Left ventricle myocardium inferior (tissue), 1 donor: ENCODE measurements around the gene REEP3. TPM values are rescaled to one million over a fixed set of nuclear protein-coding genes. Genes with fewer than 3 reads are reported as not detected.

Experiments
- DNase-seq: peaks from one replicate; pipeline ENCODE4 v3.0.0-alpha.2; 2020
- H3K27ac ChIP-seq: fragments of 200-600 bp; replicated peaks from 2 replicates; pipeline ENCODE4 v1.8.0; 2021
- H3K27me3 ChIP-seq: fragments of 200-600 bp; 2 replicates; pipeline ENCODE4 v1.8.0; 2021; ENCODE audit warnings: low read depth
- H3K36me3 ChIP-seq: fragments of 200-600 bp; 2 replicates; pipeline ENCODE4 v1.8.0; 2021
- H3K4me1 ChIP-seq: fragments of 200-600 bp; 2 replicates; pipeline ENCODE4 v1.8.0; 2021
- H3K4me3 ChIP-seq: fragments of 200-600 bp; 2 replicates; pipeline ENCODE4 v1.8.0; 2021; ENCODE audit warnings: mild to moderate bottlenecking, moderate library complexity
- H3K9me3 ChIP-seq: fragments of 200-600 bp; replicated peaks from 2 replicates; pipeline ENCODE4 v1.8.0; 2021
- CTCF ChIP-seq: fragments of 200-600 bp; IDR thresholded peaks from 2 replicates; pipeline ENCODE4 v1.8.0; 2021; ENCODE audit warnings: antibody characterized with exemption, mild to moderate bottlenecking, borderline replicate concordance
- intact Hi-C: fragments of 100-400 bp; cut with micrococcal nuclease; formaldehyde crosslinking; loops from one replicate; pipeline ENCODE4 v1.11.0; 2022
- total RNA-seq: library from RNA; stranded (reverse); fragmentation: NEBNext Ultra II Directional; extraction: Animal tissue kit (Norgen Biotek cat#: 25700); gene quantifications from one replicate; pipeline ENCODE4 v1.2.1, GENCODE V29; 2021
- donor health status: DM: no; HTN: yes; CAD: no; lungs with severe emphysema.

REEP3 gene
- total RNA-seq, 1 donor from 2014 or later = 18.2 TPM

DNA sequence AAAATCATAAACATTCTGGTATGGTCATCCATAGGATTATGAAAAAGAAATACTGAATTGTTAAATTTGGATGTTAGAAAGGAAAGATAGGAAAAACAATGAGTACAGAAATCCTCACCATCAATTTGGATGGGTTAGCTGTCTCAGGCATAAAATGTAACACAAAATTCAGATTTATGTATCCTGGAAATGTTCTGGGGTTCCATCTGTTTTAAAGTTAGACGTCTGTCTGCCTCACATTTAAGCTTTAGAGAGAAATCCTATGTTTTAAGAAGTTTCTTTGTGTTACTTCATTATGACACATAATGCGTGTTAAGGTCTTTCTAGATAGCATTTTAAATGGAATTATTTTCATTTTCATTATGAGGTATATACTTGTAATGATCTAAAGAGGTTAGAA, 103.5 kb downstream of the REEP3 start:
- Histone ChIP-seq H3K9me3 (no peaks in the 10 kb centered on the region), H3K4me1 (peaks cover 31% of the 10 kb centered on the region), H3K4me3 (no peak overlapping the region), H3K36me3 (peaks cover 27% of the 10 kb centered on the region), H3K27ac (no peak overlapping the region), H3K27me3 (no peaks in the 10 kb centered on the region)
- intact Hi-C loops = loop anchor here (10.0 kb wide), 2 partner anchors 100 to 410 kb away; partner anchors contain the start of gene REEP3
- no peak for TF ChIP-seq CTCF
- no peak for DNase-seq

DNA sequence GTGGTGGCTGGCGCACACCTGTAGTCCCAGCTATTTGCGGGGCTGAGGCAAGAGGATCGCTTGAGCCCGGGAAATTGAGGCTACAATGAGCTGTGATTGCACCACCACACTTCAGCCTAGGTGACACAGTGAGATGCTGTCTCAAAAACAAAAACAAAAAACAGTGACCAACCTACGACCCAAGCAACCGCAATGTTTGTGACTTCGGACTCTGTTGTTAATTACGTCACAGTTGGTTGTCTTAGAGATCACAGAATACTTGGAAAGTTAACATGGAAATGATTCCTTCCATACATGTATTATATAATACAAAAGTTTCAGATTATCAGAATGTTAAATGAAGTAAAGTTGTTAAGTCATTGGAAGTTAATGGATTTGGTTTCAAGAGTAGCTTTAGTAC, 106.2 kb downstream of the REEP3 start:
- TF ChIP-seq CTCF = no peak
- intact Hi-C loops = loop anchor here (10.0 kb wide), 2 partner anchors 103 to 413 kb away; partner anchors contain the start of gene REEP3

DNA sequence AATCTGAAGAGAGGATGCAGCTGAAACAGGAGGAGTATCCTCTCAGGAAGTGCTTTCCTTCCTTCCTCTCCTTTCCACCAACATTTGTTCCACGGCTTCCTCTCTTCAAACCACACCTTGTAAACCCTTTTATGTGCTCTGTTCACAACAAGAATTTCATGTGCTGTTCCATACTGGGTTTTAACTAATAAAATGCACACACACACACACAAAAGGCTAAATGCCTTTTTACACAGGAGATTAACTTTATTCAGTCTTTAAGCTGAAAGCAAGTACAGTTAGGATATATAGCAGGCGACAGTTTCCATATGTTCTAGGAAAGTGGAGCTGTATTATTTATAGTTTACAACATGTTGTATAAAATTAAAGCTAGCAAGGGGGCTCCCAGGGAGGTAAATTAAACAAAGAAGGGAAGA, 106.7 kb downstream of the REEP3 start:
- Histone ChIP-seq H3K4me1 (peaks cover 48% of the 10 kb centered on the region), H3K4me3 (peak overlapping the region; percentile 68), H3K27ac (peak overlapping the region; percentile 100), H3K27me3 (no peaks in the 10 kb centered on the region), H3K36me3 (peaks cover 3% of the 10 kb centered on the region), H3K9me3 (no peaks in the 10 kb centered on the region)
- intact Hi-C loops = loop anchor here (2.0 to 10.0 kb wide), 3 partner anchors 85 to 413 kb away; partner anchors contain the start of gene REEP3
- DNase-seq = no peak
- TF ChIP-seq CTCF = no peak

More for the DNA sequence above, 106.2 kb downstream of the REEP3 start:
- H3K36me3 ChIP-seq = peaks cover 8% of the 10 kb centered on the region
- H3K4me1 ChIP-seq = peaks cover 48% of the 10 kb centered on the region
- H3K4me3 ChIP-seq = no peak overlapping the region
- H3K9me3 ChIP-seq = no peaks in the 10 kb centered on the region
- H3K27me3 ChIP-seq = no peaks in the 10 kb centered on the region
- H3K27ac ChIP-seq = peak overlapping the region; percentile 100
- no peak for DNase-seq

GRCh38 chr10:63628526-63629362, 107.5 kb downstream of the REEP3 start:
- H3K4me1 ChIP-seq = peaks cover 53% of the 10 kb centered on the region
- no peaks in the 10 kb centered on the region for H3K9me3 ChIP-seq
- no peaks in the 10 kb centered on the region for H3K27me3 ChIP-seq
- H3K36me3 ChIP-seq = no peaks in the 10 kb centered on the region
- H3K27ac ChIP-seq = peak overlapping the region; percentile 100
- peak overlapping the region; percentile 68 for H3K4me3 ChIP-seq
- intact Hi-C loops = loop anchor here (2.0 to 10.0 kb wide), 3 partner anchors 84 to 414 kb away; partner anchors contain the start of gene REEP3
- TF ChIP-seq CTCF = no peak
- peak; percentile 68 for DNase-seq

DNA sequence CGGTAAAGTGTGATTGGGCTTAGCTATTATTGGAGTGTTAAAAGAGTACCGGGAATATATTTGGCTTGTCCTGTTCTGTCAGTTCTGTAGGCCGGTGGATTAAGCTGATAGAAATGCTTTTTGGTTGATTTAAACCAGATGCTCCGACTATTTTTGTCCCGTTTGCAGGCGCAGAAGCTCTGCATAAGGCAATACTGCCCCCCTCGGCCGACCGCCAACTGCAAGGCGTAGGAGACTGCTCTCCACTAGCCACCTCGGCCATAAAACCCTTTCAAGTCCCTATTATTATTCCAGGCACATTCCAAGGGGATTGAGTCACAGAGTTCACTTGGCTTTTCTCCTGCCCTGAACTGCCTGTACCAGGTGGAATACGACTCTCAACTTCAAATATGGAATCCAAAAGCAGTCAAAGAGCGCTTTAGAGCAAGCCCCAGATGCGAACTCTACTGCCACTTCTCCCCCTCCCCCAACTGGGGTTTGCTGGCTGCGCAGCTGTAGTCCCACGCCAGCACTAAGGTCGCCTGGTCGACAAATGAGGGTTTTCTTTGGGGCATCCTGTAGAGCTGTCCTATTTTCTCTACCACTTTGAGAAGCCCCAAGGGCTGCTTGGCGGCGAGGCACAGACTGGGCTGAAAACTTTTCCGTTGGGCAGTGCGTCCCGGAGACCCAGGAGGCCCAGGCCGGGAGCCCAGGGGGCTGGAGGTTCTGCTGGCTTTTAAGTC, 108.3 kb downstream of the REEP3 start:
- Histone ChIP-seq H3K27me3 (no peaks in the 10 kb centered on the region), H3K27ac (peak overlapping the region; percentile 100), H3K9me3 (no peaks in the 10 kb centered on the region), H3K4me1 (peaks cover 53% of the 10 kb centered on the region), H3K36me3 (no peaks in the 10 kb centered on the region), H3K4me3 (peak overlapping the region; percentile 68)
- peak; percentile 96 for DNase-seq
- TF ChIP-seq CTCF = peak; percentile 79
- intact Hi-C loops = loop anchor here (2.0 to 10.0 kb wide), 3 partner anchors 83 to 415 kb away; partner anchors contain the start of gene REEP3
